DMS114 treated with DMSO at 0.1 percent for 48 hours (cell line): Measurements from ENCODE around the gene RUBCN.
"Not testable (repeated sequence)": the region's sequence is repeated elsewhere in the genome, so short reads cannot be mapped to it uniquely, and the experiment has no call there.

Source experiments
- DNase-seq: peaks from one replicate; lab custom pipeline; 2025; ENCODE audit not compliant: unreplicated experiment; lab: John Stamatoyannopoulos, UW

Gene RUBCN

DNA sequence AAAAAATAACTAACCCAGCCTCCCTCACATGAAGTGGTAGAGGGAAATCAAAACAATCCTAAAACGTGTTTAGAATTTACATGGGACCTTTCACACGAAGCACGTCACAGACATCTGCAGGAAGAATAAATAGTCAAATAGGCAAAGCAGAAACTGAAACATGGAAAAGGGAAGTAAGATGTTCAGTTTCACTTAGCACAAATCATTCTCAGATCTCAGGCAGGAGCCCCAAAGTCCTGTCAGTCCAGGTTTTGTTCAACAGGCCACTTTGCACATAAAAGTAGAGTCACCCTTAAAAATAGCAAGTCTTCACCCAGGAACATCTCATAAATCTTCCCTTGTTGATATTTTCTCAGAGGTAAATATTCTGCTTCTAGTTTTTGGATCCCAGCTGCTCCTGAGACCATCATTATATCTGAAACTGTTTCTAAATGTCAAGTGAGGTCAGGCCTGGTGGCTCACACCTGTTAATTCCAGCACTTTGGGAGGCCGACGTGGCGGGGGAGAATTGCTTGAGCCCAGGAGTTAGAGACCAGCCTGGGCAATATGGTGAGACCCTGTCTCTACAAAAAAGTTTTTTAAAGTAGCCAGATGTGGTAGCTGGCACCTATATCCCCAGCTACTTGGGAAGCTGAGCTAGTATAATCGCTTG, 1.9 kb downstream of the RUBCN start:
- DNase-seq, result no peak

GRCh38 chr3:197733042-197733441, 3.7 kb downstream of the RUBCN start:
- DNase-seq, result no peak

DNA sequence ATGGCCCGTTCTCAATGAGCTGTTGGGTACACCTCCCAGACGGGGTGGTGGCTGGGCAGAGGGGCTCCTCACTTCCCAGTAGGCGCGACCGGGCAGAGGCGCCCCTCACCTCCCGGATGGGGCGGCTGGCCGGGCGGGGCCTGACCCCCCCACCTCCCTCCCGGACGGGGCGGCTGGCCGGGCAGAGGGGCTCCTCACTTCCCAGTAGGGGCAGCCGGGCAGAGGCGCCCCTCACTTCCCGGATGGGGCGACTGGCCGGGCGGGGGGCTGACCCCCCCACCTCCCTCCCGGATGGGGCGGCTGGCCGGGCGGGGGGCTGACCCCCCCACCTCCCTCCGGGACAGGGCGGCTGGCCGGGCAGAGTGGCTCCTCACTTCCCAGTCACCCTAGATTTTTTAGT, 5.2 kb downstream of the RUBCN start:
- DNase-seq, result not testable (repeated sequence)

GRCh38 chr3:197730770-197731169, 5.9 kb downstream of the RUBCN start:
- DNase-seq, result not testable (repeated sequence)

GRCh38 chr3:197730200-197730599, 6.5 kb downstream of the RUBCN start:
- no peak for DNase-seq

DNA sequence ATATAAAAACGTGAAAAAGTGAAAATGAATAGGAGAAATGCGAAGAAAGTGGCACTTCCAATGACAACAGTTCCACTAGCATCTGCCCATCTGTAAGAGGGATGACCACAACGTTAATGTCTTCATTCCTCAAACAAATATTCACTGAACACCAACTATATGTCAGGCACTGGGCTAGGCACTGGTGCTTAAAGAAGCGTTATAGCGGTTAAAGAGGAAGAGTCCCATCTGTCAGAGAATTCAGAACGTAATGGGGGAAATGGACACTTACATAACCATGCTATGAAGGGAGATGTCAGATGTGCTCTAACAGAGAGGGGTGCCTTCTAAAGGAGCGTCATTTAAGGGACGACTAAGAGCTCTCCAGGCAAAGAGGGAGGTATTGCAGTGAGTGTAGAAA, 8.2 kb downstream of the RUBCN start:
- DNase-seq, result no peak

DNA sequence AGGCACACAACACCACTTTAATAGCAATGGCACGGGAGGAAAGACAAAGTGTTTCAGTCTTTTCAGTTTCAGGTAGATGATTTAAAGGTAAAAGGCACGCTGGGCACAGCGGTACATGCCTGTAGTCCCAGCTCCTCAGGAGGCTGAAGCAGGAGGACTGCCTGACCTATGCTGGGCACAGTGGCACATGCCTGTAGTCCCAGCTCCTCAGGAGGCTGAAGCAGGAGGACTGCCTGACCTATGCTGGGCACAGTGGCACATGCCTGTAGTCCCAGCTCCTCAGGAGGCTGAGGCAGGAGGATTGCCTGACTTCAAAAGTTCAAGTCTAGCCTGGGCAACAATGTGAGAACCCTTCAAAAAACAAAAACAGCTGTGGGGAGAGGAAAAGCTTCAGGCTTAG, 8.8 kb downstream of the RUBCN start:
- not testable (repeated sequence) for DNase-seq

DNA sequence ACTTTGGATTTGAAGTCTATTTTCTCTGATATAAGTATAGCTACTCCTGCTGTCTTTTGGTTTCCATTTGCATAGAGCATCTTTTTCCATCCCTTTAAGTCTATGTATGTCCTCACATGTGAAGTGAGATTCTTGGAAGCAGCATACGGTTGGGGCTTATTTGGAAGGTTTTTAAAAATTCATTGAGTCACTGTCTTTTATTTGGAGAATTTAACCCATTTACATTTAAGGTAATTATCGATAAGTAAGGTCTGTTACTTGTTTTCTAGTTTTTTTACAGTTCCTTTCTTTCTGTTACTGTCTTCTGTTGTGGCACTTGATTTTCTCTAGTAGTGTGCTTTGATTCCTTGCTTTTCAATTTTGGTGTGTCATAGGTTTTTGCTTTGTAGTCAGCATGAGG, 14.0 kb downstream of the RUBCN start:
- DNase-seq, result no peak

DNA sequence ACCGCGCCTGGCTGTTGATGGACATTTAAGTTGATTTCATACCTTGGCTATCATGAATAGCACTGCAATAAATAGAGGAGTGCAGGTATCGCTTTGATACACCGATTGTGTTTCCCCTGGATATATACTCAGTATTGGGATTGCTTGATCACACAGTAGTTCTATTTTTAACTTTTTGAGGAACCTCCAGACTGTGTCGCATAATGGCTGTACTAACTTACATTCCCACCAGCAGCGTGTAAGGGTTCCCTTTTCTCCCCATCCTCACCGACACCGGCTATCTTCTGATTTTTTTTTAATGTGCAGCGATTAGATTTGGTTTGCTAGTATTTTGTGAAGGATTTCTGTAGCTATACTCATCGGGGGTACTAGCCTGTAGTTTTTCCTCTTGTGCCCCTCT, 16.0 kb downstream of the RUBCN start:
- DNase-seq, result no peak

- DNase-seq, result no peak
These were observed 17.8 kb downstream of the RUBCN start for GRCh38 chr3:197718891-197719290.

GRCh38 chr3:197714251-197714650, 22.5 kb downstream of the RUBCN start:
- DNase-seq, result no peak

- no peak for DNase-seq
These were observed 23.3 kb downstream of the RUBCN start for GRCh38 chr3:197713477-197713822.

DNA sequence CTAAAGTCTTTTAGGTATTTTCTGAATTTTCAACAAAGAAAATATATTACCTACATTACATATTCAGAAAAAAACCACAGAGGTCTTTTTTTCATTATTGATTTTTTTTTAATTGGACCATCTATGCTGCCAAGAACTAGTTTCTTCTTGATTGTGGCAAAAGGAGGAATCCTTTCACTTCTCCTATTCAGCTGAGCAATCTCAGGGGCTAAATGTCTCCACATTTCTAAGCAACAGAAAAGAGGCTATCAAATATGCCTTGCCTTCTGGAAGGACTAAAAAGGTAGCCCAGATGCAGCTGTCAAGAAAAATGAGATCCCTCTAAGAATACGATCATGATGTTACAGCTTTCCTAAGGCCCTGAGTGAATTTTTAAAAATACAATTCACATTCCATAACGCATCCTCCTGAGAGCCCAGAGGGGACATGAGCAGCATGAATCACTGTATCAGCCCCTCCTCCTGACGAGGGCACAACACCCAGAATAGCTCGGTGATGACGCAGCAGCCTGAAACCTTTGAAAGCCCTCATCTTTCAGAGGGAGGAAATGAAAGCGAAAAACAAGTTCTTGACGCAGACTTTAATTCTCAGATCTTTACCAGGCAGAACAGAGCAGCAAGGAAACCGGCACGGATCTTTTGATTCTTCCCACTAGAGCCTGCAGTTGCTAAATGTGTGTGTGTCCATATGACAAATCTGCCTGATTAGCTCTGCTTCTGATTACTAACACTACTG, 24.6 kb downstream of the RUBCN start:
- peak; percentile 20 for DNase-seq

GRCh38 chr3:197710965-197711364, 25.7 kb downstream of the RUBCN start:
- not testable (repeated sequence) for DNase-seq

- DNase-seq, result no peak
These were observed 27.6 kb downstream of the RUBCN start for GRCh38 chr3:197709135-197709534.

GRCh38 chr3:197706658-197707057, 30.0 kb downstream of the RUBCN start:
- no peak for DNase-seq

GRCh38 chr3:197701841-197702240, 34.9 kb downstream of the RUBCN start:
- no peak for DNase-seq

DNA sequence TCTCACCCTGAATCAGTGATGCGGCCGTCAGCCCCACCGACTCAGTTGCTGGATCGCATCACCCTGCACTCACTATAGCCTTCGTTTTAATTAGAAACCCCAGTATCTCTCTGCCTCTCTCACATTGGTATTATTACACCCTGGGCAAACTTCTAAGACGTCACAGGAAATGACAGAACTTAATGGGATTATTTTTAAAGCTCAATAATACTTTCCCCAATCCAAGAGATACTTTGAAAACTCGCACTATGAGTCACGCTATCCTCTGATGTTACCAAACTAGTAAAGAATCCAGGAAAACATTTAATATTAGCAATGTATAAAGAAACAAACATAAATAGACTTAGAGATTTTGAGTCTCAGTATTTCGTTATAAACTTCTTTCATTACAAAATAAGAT, 36.6 kb downstream of the RUBCN start:
- DNase-seq, result no peak

GRCh38 chr3:197697355-197697754, 39.3 kb downstream of the RUBCN start:
- no peak for DNase-seq

GRCh38 chr3:197694251-197694650, 42.5 kb downstream of the RUBCN start:
- no peak for DNase-seq

GRCh38 chr3:197692641-197693040, 44.1 kb downstream of the RUBCN start:
- DNase-seq, result no peak

DNA sequence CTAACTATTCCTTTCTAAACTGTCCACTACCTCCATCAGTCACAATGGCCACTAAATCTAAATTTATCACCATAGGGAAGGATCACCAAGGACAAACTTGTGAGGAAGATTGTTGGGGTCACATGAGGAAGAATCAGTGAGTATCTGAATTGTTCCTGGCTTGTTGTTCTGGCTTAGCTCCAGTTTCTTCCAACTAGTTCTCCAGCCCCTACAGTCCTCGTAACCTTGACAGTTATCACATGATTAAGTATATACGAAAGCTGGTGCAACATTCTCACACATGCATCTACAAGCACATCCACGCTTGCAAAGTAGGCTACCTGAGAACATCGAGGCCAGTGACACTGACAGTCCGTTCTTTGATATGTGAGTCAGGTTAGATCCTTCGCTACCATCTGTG, 46.0 kb downstream of the RUBCN start:
- DNase-seq, result no peak

GRCh38 chr3:197687570-197687969, 49.1 kb downstream of the RUBCN start:
- no peak for DNase-seq
